ENCODE measurements around the gene SLC22A6. TPM values are rescaled to one million over a fixed set of nuclear protein-coding genes. Genes with fewer than 3 reads are reported as not detected.

Gene SLC22A6
- total and polyA plus RNA-seq, 2 experiments from 2014 or later: not detected

DNA sequence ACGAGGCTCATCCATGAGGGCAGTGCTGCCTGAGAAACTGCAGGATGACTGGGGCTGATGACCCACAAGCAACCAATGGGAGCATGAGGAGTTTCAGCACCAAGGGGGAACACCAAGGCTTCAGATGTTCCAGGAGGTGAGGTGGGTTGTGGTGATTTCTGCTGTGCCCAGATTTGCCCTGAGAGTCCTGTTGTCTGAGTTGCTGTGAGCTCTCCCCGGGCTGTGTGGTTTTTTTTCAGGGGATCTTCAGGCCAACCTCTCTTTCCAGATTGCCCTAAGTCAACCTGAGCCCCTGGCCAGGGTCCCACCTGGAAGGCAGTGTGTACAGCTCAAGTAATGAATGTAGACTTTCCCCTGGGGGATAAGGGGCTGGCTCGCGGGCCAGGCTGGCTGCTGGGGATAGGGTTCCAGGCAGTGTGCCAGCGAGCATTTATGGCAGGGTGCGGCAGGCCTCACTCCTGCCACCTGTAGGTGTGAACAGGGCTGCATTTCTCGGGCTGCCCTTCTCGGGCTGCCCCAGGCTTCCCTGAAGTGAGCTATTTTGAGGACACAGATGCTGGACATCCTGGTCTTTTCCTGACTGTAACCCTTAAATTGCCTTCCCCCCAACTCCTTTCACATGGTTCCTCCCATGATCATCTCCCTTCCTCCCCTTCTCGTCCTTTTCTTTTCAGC lies 9.8 kb downstream of the SLC22A6 start:
- TF ChIP-seq EZH2phosphoT487 (IDR thresholded peaks at IDR 0.05; ENCODE audit: insufficient read depth, low read depth): no peak
- TF ChIP-seq EZH2 (IDR thresholded peaks at IDR 0.05; ENCODE audit: insufficient read depth, poor library complexity, severe bottlenecking): no peak
- H2AFZ ChIP-seq: no peak overlapping the region

DNA sequence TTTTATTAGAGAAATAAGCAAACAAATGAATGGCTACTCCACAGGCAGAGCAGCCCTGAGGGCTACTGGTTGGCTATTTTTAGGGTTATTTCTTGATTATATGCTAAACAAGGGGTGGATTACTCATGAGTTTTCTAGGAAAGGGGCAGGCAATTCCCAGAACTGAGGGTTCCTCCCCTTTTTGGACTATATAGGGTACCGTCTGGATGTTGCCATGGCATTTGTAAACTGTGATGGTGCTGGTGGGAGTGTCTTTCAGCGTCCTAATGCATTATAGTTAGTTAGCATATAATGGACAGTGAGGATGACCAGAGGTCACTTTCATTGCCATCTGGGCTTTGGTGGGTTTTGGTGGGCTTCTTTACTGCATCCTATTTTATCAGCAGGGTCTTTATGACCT lies 19.2 kb downstream of the SLC22A6 start:
- H3K9me2 ChIP-seq (ENCODE audit: insufficient read depth): no peaks in the 10 kb centered on the region
- H3F3A ChIP-seq (ENCODE audit: insufficient read depth): no peaks in the 10 kb centered on the region
- no peaks in the 10 kb centered on the region for H3K36me3 ChIP-seq (ENCODE audit: low read depth)
- H3K27me3 ChIP-seq (replicated peaks; ENCODE audit: insufficient read depth): peaks cover 7% of the 10 kb centered on the region
- in situ Hi-C loops (cut with MboI): no loop called here
- no peak overlapping the region for H2AFZ ChIP-seq
- TF ChIP-seq EZH2phosphoT487 (IDR thresholded peaks at IDR 0.05; ENCODE audit: insufficient read depth, low read depth): no peak
- no peak for TF ChIP-seq EZH2 (IDR thresholded peaks at IDR 0.05; ENCODE audit: insufficient read depth, poor library complexity, severe bottlenecking)
- H3K27ac ChIP-seq: no peak overlapping the region
- no peaks in the 10 kb centered on the region for H3K9me3 ChIP-seq (ENCODE audit: low read depth)
- no peak overlapping the region for H3K4me2 ChIP-seq (ENCODE audit: unreplicated experiment)
- H3K79me2 ChIP-seq (ENCODE audit: insufficient read depth): no peaks in the 10 kb centered on the region
- H3K9ac ChIP-seq: no peak overlapping the region
- H3K4me1 ChIP-seq (ENCODE audit: insufficient read depth): no peaks in the 10 kb centered on the region
- H4K20me1 ChIP-seq (ENCODE audit: insufficient read depth): no peaks in the 10 kb centered on the region
- no peak overlapping the region for H3K4me3 ChIP-seq
- DNase-seq: no peak
- WGBS, 2 experiments (ENCODE audit: low coverage in 1 of 2, low lambda C conversion rate in 2 of 2, missing lambda C conversion rate in 2 of 2): 10 to 15% methylated on average over 2 of the region's 2 CpGs

More for the DNA sequence above, 9.8 kb downstream of the SLC22A6 start:
- DNase-seq: peak; percentile 32
- H3K27ac ChIP-seq: no peak overlapping the region
- H3K4me1 ChIP-seq (ENCODE audit: insufficient read depth): no peaks in the 10 kb centered on the region
- no peaks in the 10 kb centered on the region for H3K79me2 ChIP-seq (ENCODE audit: insufficient read depth)
- H3K9me2 ChIP-seq (ENCODE audit: insufficient read depth): no peaks in the 10 kb centered on the region
- peaks cover 3% of the 10 kb centered on the region for H3K27me3 ChIP-seq (replicated peaks; ENCODE audit: insufficient read depth)
- no peak overlapping the region for H3K4me2 ChIP-seq (ENCODE audit: unreplicated experiment)
- H3K4me3 ChIP-seq: no peak overlapping the region
- H3K9me3 ChIP-seq (ENCODE audit: low read depth): no peaks in the 10 kb centered on the region
- H3K9ac ChIP-seq: no peak overlapping the region
- no peaks in the 10 kb centered on the region for H3F3A ChIP-seq (ENCODE audit: insufficient read depth)
- in situ Hi-C loops (cut with MboI): no loop called here
- no peaks in the 10 kb centered on the region for H4K20me1 ChIP-seq (ENCODE audit: insufficient read depth)
- WGBS, 2 experiments (ENCODE audit: low coverage in 1 of 2, low lambda C conversion rate in 2 of 2, missing lambda C conversion rate in 2 of 2): 9 to 11% methylated on average over 9 of the region's 9 CpGs
- no peaks in the 10 kb centered on the region for H3K36me3 ChIP-seq (ENCODE audit: low read depth)

DNA sequence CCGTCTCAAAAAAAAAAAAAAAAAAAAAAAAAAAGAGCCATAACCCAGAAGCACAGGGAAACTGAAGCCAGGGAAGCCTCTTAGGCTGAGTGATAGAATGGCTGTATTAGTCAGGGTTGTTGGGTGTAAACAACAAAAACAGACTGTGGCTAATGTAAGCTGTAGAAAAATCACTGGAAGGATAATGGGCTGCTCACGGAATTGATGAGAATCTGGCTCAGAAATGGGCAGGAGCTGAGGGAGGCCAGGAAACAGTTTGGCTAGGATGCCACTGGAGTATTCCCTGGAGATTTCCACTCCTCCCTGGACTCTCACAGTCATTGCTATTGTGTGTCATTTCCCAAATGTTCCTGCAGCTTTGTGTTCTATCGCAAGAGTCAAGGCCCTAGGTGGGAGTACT lies 22.4 kb downstream of the SLC22A6 start:
- Histone ChIP-seq H3K4me1 (ENCODE audit: insufficient read depth) (no peaks in the 10 kb centered on the region), H3K9me3 (ENCODE audit: low read depth) (no peaks in the 10 kb centered on the region), H2AFZ (no peak overlapping the region), H3K27me3 (replicated peaks; ENCODE audit: insufficient read depth) (no peaks in the 10 kb centered on the region), H3K9me2 (ENCODE audit: insufficient read depth) (no peaks in the 10 kb centered on the region), H3K4me2 (ENCODE audit: unreplicated experiment) (no peak overlapping the region), H3F3A (ENCODE audit: insufficient read depth) (no peaks in the 10 kb centered on the region), H3K36me3 (ENCODE audit: low read depth) (no peaks in the 10 kb centered on the region), H3K9ac (no peak overlapping the region), H3K27ac (no peak overlapping the region), H3K79me2 (ENCODE audit: insufficient read depth) (no peaks in the 10 kb centered on the region), H4K20me1 (ENCODE audit: insufficient read depth) (no peaks in the 10 kb centered on the region), H3K4me3 (no peak overlapping the region)
- in situ Hi-C loops (cut with MboI): no loop called here
- TF ChIP-seq EZH2 (IDR thresholded peaks at IDR 0.05; ENCODE audit: insufficient read depth, poor library complexity, severe bottlenecking) (no peak), EZH2phosphoT487 (IDR thresholded peaks at IDR 0.05; ENCODE audit: insufficient read depth, low read depth) (no peak)
- DNase-seq: peak; percentile 5
- 18 to 27% methylated on average over 3 of the region's 3 CpGs for WGBS, 2 experiments (ENCODE audit: low coverage in 1 of 2, low lambda C conversion rate in 2 of 2, missing lambda C conversion rate in 2 of 2)

DNA sequence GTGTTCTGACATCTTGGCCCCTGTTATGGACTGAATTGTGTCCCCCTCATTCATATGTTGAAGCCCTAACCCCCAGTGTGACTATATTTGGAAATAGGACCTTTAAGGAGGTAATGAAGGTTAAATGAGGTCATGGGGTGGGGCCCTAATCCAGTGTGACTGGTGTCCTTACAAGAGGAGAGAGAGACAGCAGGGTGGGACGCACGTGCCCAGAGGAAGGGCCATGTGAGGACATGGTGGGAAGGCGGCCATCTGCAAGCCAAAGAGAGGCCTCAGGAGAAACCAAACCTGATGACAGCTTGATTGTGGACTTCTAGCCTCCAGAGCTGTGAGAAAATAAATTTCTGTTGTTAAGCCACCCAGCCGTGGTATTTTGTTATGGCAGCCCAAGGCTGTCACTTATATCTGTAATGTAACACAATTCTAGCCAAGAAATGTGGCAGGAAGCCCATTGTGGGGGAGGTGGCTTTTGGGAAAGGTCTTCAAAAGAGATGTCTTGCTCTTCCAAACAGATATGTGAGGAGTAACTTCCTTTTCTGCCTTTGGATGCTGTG lies 23.7 kb downstream of the SLC22A6 start:
- Histone ChIP-seq H3K9me2 (ENCODE audit: insufficient read depth) (no peaks in the 10 kb centered on the region), H3K27ac (no peak overlapping the region), H4K20me1 (ENCODE audit: insufficient read depth) (no peaks in the 10 kb centered on the region), H3K4me1 (ENCODE audit: insufficient read depth) (no peaks in the 10 kb centered on the region), H3K9me3 (ENCODE audit: low read depth) (no peaks in the 10 kb centered on the region), H3K79me2 (ENCODE audit: insufficient read depth) (no peaks in the 10 kb centered on the region), H3K4me3 (no peak overlapping the region), H3K4me2 (ENCODE audit: unreplicated experiment) (no peak overlapping the region), H3K9ac (no peak overlapping the region), H3K27me3 (replicated peaks; ENCODE audit: insufficient read depth) (no peaks in the 10 kb centered on the region), H2AFZ (no peak overlapping the region), H3F3A (ENCODE audit: insufficient read depth) (no peaks in the 10 kb centered on the region), H3K36me3 (ENCODE audit: low read depth) (no peaks in the 10 kb centered on the region)
- no peak for DNase-seq
- in situ Hi-C loops (cut with MboI): no loop called here
- TF ChIP-seq EZH2 (IDR thresholded peaks at IDR 0.05; ENCODE audit: insufficient read depth, poor library complexity, severe bottlenecking) (no peak), EZH2phosphoT487 (IDR thresholded peaks at IDR 0.05; ENCODE audit: insufficient read depth, low read depth) (no peak)
- 27 to 28% methylated on average over 4 of the region's 4 CpGs for WGBS, 2 experiments (ENCODE audit: low coverage in 1 of 2, low lambda C conversion rate in 2 of 2, missing lambda C conversion rate in 2 of 2)

Measured in GM23248 (cell line).